Hematopoietic multipotent progenitor cell treated with erythropoietin and hydrocortisone succinate and interleukin-3 and kit ligand, for 17 days (in vitro differentiated cells): ENCODE results near the gene DOCK7.

Experiments used
- DNase-seq: peaks from one replicate; pipeline ENCODE4 v3.0.0-alpha.2; 2015; ENCODE audit warnings: low spot score

The DOCK7 gene

DNA sequence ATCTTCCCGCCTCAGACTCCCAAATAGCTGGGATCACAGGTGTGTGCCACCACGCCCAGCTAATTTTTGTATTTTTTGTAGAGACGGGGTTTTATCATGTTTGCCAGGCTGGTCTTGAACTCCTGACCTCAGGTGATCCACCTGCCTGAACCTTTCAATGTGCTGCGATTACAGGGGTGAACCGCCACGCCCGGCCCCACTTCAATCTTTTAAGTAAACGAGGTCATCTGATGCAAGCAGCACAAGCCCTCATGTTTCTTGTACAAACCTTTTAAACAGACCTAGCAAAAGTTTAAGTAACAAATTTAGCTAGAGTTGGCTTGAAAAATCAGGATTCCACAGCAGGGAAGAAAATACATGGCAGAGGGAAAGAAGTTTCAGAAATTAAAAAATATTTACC is 272.5 kb downstream of the DOCK7 start:
- no peak for DNase-seq

DNA sequence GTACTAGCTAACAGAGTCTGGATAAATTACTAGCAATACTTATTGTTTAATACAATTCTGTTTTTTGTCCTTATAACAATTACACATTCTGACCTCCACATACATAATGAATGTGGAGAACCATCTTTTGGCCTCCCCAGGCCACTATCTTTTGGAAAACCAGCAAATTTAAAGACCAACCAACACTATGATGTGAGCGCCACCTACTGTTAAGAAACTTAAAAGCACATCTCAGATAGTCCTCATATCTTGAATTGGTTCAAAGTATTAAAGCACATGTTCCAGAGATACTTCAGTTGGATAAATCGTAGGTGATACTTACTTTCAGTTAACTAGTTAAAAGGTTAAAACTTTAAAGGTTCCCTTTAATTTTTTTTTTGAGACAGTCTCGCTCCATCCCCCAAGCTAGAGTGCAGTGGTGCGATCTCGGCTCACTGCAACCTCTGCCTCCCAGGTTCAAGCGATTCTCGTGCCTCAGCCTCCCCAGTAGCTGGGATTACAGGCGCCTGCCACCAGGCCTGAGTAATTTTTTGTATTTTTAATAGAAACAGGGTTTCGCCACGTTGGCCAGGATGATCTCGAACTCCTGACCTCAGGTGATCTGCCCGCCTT is 280.7 kb downstream of the DOCK7 start:
- peak; percentile 63 for DNase-seq

DNA sequence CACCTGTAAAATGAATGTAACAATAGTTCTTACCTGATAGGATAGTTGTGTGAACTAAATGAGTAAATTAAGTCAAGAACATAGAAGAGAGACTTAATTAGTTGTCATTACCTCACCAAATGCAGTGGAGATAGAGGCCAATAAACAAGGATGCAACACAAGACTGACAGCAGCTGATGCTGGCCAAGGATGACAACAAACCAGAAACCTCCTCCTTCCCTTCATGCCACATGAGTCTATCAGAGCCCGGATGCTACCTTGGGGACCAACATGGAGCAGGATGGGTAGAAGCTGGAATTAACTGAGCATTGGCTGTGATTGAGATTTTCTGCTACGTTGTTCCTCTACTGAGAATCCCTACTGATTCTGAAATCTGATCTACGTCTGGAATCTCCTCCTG is 281.6 kb downstream of the DOCK7 start:
- no peak for DNase-seq

DNA sequence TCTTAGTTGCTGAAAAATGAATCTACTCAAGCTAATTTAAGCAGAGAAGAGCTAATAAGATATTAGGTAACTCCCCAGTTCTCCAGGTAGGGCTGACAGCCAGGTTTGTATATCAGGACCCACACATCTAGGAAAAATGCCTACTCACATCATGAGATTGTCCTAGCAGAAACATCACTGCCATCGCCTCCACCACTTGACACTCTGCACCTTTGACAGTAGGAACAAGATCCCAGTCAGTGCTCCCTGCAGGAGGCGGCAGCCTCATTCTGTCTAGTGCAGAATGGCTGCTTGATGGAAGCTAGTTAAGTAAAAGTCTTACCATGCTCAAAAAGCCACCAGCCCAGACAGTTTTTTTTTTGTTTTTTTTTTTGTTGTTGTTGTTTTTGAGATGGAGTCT is 282.9 kb downstream of the DOCK7 start:
- DNase-seq: no peak
